H9 (cell line): ENCODE results near the gene THSD7A. TPM values are rescaled to one million over a fixed set of nuclear protein-coding genes. Genes with fewer than 3 reads are reported as not detected.

Experiments
- DNase-seq: peaks from one replicate; pipeline ENCODE4 v3.0.0-alpha.2; 2017
- H2AFZ ChIP-seq: one replicate; pipeline ENCODE4 v1.6.1; 2013; ENCODE audit warnings: mild to moderate bottlenecking, low read length, control low read depth, moderate library complexity
- H2AK5ac ChIP-seq: 2 replicates; pipeline ENCODE4 v1.6.1; 2013; ENCODE audit warnings: low read length, control low read depth, mixed read lengths; ENCODE audit not compliant: insufficient read length
- H2BK120ac ChIP-seq: one replicate; pipeline ENCODE4 v1.6.1; 2013; ENCODE audit warnings: low read depth, mild to moderate bottlenecking, low read length, control low read depth, inconsistent platforms; ENCODE audit not compliant: poor library complexity, severe bottlenecking
- H2BK12ac ChIP-seq: 2 replicates; pipeline ENCODE4 v1.6.1; 2013; ENCODE audit warnings: low read length, control low read depth, mixed read lengths, low read depth; ENCODE audit not compliant: insufficient read length
- H2BK15ac ChIP-seq: 2 replicates; pipeline ENCODE4 v1.6.1; 2013; ENCODE audit warnings: low read depth, low read length, control low read depth
- H2BK20ac ChIP-seq: one replicate; pipeline ENCODE4 v1.6.1; 2013; ENCODE audit warnings: low read depth, mild to moderate bottlenecking, low read length, control low read depth, inconsistent platforms; ENCODE audit not compliant: poor library complexity, severe bottlenecking
- H2BK5ac ChIP-seq: 2 replicates; pipeline ENCODE4 v1.6.1; 2013; ENCODE audit warnings: low read length, control low read depth, mixed read lengths; ENCODE audit not compliant: insufficient read length
- H3K14ac ChIP-seq: 2 replicates; pipeline ENCODE4 v1.6.1; 2013; ENCODE audit warnings: low read length, control low read depth; ENCODE audit not compliant: insufficient read depth
- H3K18ac ChIP-seq: 2 replicates; pipeline ENCODE4 v1.6.1; 2013; ENCODE audit warnings: low read depth, mild to moderate bottlenecking, mixed read lengths, low read length, control low read depth; ENCODE audit not compliant: insufficient read length
- H3K23ac ChIP-seq: 2 replicates; pipeline ENCODE4 v1.6.1; 2013; ENCODE audit warnings: low read length, control low read depth, mixed read lengths, low read depth; ENCODE audit not compliant: insufficient read length
- H3K23me2 ChIP-seq: 2 replicates; pipeline ENCODE4 v1.6.1; 2013; ENCODE audit warnings: low read depth, mild to moderate bottlenecking, mixed read lengths, low read length, control low read depth; ENCODE audit not compliant: insufficient read length, poor library complexity, severe bottlenecking
- H3K27ac ChIP-seq: 2 replicates; pipeline ENCODE4 v1.5.1; 2013; ENCODE audit warnings: low read length, control low read depth, mixed read lengths, low read depth; ENCODE audit not compliant: insufficient read length
- H3K27me3 ChIP-seq: 2 replicates; pipeline ENCODE4 v1.6.1; 2013; ENCODE audit warnings: low read length, control low read depth, inconsistent platforms; ENCODE audit not compliant: insufficient read depth
- H3K4ac ChIP-seq: 2 replicates; pipeline ENCODE4 v1.6.1; 2013; ENCODE audit warnings: low read depth, mild to moderate bottlenecking, control low read depth, inconsistent platforms, low read length, moderate library complexity
- H3K4me1 ChIP-seq: 2 replicates; pipeline ENCODE4 v1.6.1; 2013; ENCODE audit warnings: low read length, control low read depth, inconsistent platforms; ENCODE audit not compliant: insufficient read depth
- H3K4me2 ChIP-seq: 2 replicates; pipeline ENCODE4 v1.6.1; 2013; ENCODE audit warnings: low read length, control low read depth, mixed read lengths; ENCODE audit not compliant: insufficient read length, insufficient read depth
- H3K56ac ChIP-seq: 2 replicates; pipeline ENCODE4 v1.6.1; 2013; ENCODE audit warnings: low read depth, mild to moderate bottlenecking, mixed read lengths, low read length, control low read depth; ENCODE audit not compliant: insufficient read length
- H3K79me1 ChIP-seq: 2 replicates; pipeline ENCODE4 v1.6.1; 2013; ENCODE audit warnings: low read depth, mild to moderate bottlenecking, moderate library complexity, low read length, control low read depth, inconsistent platforms; ENCODE audit not compliant: insufficient read depth, poor library complexity, severe bottlenecking
- H3K79me2 ChIP-seq: 2 replicates; pipeline ENCODE4 v1.6.1; 2013; ENCODE audit warnings: low read length, control low read depth, inconsistent platforms; ENCODE audit not compliant: insufficient read depth
- H3K9ac ChIP-seq: 2 replicates; pipeline ENCODE4 v1.6.1; 2013; ENCODE audit warnings: low read length, control low read depth, mixed read lengths; ENCODE audit not compliant: insufficient read length; ENCODE audit errors: extremely low read depth
- H3K9me3 ChIP-seq: one replicate; pipeline ENCODE4 v1.6.1; 2013; ENCODE audit warnings: low read depth, low read length, inconsistent platforms; ENCODE audit not compliant: control insufficient read depth
- H3T11ph ChIP-seq: one replicate; pipeline ENCODE4 v1.6.1; 2013; ENCODE audit warnings: mild to moderate bottlenecking, low read length, control low read depth, inconsistent platforms
- H4K20me1 ChIP-seq: one replicate; pipeline ENCODE4 v1.6.1; 2013; ENCODE audit not compliant: control insufficient read depth, insufficient read length, insufficient read depth
- H4K5ac ChIP-seq: 2 replicates; pipeline ENCODE4 v1.6.1; 2013; ENCODE audit warnings: low read depth, mild to moderate bottlenecking, mixed read lengths, low read length, control low read depth; ENCODE audit not compliant: insufficient read length
- H4K8ac ChIP-seq: replicated peaks from 2 replicates; pipeline ENCODE4 v1.6.1; 2013; ENCODE audit warnings: low read length, control low read depth, mixed read lengths, low read depth; ENCODE audit not compliant: insufficient read length
- H4K91ac ChIP-seq: 2 replicates; pipeline ENCODE4 v1.6.1; 2013; ENCODE audit warnings: low read depth, mild to moderate bottlenecking, moderate library complexity, mixed read lengths, low read length, control low read depth; ENCODE audit not compliant: insufficient read length
- H3K27ac Mint-ChIP-seq, 3 experiments: 2 replicates in 2 of 3; 3 replicates in 1 of 3; pipeline ENCODE4 v1.8.0; 2020 to 2021; ENCODE audit warnings: mixed read lengths in 3 of 3, mild to moderate bottlenecking in 1 of 3, moderate library complexity in 1 of 3
- H3K27me3 Mint-ChIP-seq: 2 replicates; pipeline ENCODE4 v1.8.0; 2021; ENCODE audit warnings: low read depth, mild to moderate bottlenecking, moderate library complexity, mixed read lengths
- H3K36me3 Mint-ChIP-seq, 3 experiments: 2 replicates in 2 of 3; 3 replicates in 1 of 3; pipeline ENCODE4 v1.8.0; 2020 to 2021; ENCODE audit warnings: low read depth in 3 of 3, mixed read lengths in 3 of 3; ENCODE audit not compliant: insufficient read depth in 1 of 3
- H3K4me1 Mint-ChIP-seq, 2 experiments: 2 replicates each; pipeline ENCODE4 v1.8.0; 2020; ENCODE audit warnings: mixed read lengths in 2 of 2
- H3K4me3 Mint-ChIP-seq, 2 experiments: 2 replicates in 1 of 2; 3 replicates in 1 of 2; pipeline ENCODE4 v1.8.0; 2020 to 2021; ENCODE audit warnings: mild to moderate bottlenecking in 2 of 2, mixed read lengths in 2 of 2, moderate library complexity in 1 of 2
- H3K9me3 Mint-ChIP-seq, 2 experiments: 2 replicates in 1 of 2; 3 replicates in 1 of 2; pipeline ENCODE4 v1.8.0; 2020; ENCODE audit warnings: mild to moderate bottlenecking in 2 of 2, mixed read lengths in 2 of 2, moderate library complexity in 1 of 2
- CTCF ChIP-seq: fragments of 200-600 bp; sonication (generic); conservative IDR thresholded peaks from 3 replicates; pipeline ENCODE4 v1.8.0; 2021; ENCODE audit warnings: antibody characterized with exemption, mild to moderate bottlenecking
- WGBS: extraction: QIAGEN DNeasy Blood & Tissue Kit; methylation state at CpG from one replicate; pipeline ENCODE4 v1.1.7; 2013; ENCODE audit warnings: missing lambda C conversion rate, low lambda C conversion rate, mixed read lengths; ENCODE audit not compliant: insufficient read length; ENCODE audit errors: extremely low coverage; 5-methylcytosine and 5-hydroxymethylcytosine counted together
- total RNA-seq: library from RNA; stranded (reverse); gene quantifications from 2 replicates; pipeline ENCODE4 v1.2.1, GENCODE V29; 2021

Gene THSD7A
- total RNA-seq, 1 experiment from 2014 or later = 0.42 TPM

GRCh38 chr7:11875635-11876034 lies 43.6 kb upstream of the THSD7A start:
- Histone ChIP-seq H3K23ac (no peak overlapping the region), H3K18ac (no peak overlapping the region), H3K14ac (no peak overlapping the region), H3K4ac (no peak overlapping the region), H3T11ph (no peak overlapping the region), H2BK12ac (no peak overlapping the region), H2BK120ac (no peak overlapping the region), H3K56ac (no peak overlapping the region), H4K5ac (no peak overlapping the region), H3K27me3 (no peaks in the 10 kb centered on the region), H2BK5ac (no peak overlapping the region), H2BK15ac (no peak overlapping the region), H3K79me1 (no peaks in the 10 kb centered on the region), H2BK20ac (no peak overlapping the region), H3K27ac (no peak overlapping the region), H3K9ac (no peak overlapping the region), H2AK5ac (no peak overlapping the region), H3K9me3 (no peaks in the 10 kb centered on the region), H3K4me1 (no peaks in the 10 kb centered on the region), H3K4me2 (no peak overlapping the region), H3K23me2 (no peaks in the 10 kb centered on the region), H2AFZ (no peak overlapping the region), H4K8ac (no peak overlapping the region), H4K91ac (no peak overlapping the region), H4K20me1 (no peaks in the 10 kb centered on the region), H3K79me2 (no peaks in the 10 kb centered on the region)
- Mint-ChIP-seq H3K4me3 (no peak overlapping the region), H3K27me3 (no peaks in the 10 kb centered on the region), H3K36me3 (peaks cover 0 to 4% (median 0%) of the 10 kb centered on the region in 3 experiments; a peak in 1 of 7 replicates), H3K4me1 (no peaks in the 10 kb centered on the region), H3K27ac (no peak overlapping the region), H3K9me3 (peaks cover 0 to 9% of the 10 kb centered on the region in 2 experiments; a peak in 2 of 5 replicates)
- DNase-seq = no peak
- no peak for TF ChIP-seq CTCF
- WGBS = no CpG with 5 or more reads among the region's 1 CpG
